ENCODE measurements around the gene ARHGAP10. TPM values are rescaled to one million over a fixed set of nuclear protein-coding genes. Genes with fewer than 3 reads are reported as not detected.
A peak's percentile ranks its signal among the peaks of the same experiment; 100 is the strongest.
"Not testable (repeated sequence)": the region's sequence is repeated elsewhere in the genome, so short reads cannot be mapped to it uniquely, and the experiment has no call there.

The ARHGAP10 gene
- total RNA-seq, 1 donor from 2014 or later = 25.5 TPM

DNA sequence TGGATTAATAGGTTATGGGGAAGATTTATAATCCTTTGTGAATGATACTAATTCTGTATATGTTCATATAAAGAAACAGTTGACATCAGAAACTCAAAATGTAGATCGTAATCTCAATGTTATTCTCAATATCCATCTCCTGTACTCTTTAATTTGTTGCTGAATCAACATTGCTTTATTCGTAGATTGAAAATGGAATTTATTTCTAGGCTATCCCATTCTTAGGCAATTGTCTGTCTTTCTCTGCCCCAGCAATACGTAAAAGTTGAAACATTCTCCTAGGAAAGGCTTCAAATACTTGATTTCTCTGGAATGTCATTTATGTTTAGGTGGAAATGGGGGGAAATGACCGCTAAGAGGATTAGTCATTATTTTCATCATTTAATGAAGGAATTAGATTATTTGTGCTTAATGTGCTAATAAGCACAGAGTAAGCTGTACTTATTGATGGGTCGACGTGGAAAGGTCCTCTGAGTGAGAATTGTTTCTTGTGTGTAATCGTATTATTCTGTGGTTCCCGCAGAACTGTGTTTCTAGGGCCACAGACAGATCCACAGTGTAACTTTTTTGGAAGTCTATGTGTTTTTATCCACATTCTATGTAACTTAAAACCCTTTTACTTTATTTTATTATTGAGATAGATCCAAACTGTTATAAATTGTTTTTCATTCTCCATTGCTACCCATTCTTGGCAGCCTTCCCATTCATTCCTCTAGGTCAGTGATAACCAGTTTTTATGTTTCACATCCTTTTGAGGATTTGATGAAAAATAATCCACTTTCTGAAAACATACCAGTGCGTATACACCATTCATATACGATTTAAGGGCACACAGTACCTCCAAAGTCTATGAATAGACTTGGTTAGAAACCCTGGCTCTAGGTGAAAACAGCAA lies 262.9 kb downstream of the ARHGAP10 start:
- no peak overlapping the region for H3K4me3 Mint-ChIP-seq
- no peak for DNase-seq (ENCODE audit: extremely low spot score, unreplicated experiment)
- TF ChIP-seq, protein P1, sequence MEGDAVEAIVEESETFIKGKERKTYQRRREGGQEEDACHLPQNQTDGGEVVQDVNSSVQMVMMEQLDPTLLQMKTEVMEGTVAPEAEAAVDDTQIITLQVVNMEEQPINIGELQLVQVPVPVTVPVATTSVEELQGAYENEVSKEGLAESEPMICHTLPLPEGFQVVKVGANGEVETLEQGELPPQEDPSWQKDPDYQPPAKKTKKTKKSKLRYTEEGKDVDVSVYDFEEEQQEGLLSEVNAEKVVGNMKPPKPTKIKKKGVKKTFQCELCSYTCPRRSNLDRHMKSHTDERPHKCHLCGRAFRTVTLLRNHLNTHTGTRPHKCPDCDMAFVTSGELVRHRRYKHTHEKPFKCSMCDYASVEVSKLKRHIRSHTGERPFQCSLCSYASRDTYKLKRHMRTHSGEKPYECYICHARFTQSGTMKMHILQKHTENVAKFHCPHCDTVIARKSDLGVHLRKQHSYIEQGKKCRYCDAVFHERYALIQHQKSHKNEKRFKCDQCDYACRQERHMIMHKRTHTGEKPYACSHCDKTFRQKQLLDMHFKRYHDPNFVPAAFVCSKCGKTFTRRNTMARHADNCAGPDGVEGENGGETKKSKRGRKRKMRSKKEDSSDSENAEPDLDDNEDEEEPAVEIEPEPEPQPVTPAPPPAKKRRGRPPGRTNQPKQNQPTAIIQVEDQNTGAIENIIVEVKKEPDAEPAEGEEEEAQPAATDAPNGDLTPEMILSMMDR (conservative IDR thresholded peaks at IDR 0.05) = no peak
- no peaks in the 10 kb centered on the region for H3K9me3 Mint-ChIP-seq
- peaks cover 18% of the 10 kb centered on the region for H3K36me3 Mint-ChIP-seq
- H3K27ac Mint-ChIP-seq = no peak overlapping the region
- no peaks in the 10 kb centered on the region for H3K27me3 Mint-ChIP-seq
- peaks cover 7% of the 10 kb centered on the region for H3K4me1 Mint-ChIP-seq (ENCODE audit: unreplicated experiment)

DNA sequence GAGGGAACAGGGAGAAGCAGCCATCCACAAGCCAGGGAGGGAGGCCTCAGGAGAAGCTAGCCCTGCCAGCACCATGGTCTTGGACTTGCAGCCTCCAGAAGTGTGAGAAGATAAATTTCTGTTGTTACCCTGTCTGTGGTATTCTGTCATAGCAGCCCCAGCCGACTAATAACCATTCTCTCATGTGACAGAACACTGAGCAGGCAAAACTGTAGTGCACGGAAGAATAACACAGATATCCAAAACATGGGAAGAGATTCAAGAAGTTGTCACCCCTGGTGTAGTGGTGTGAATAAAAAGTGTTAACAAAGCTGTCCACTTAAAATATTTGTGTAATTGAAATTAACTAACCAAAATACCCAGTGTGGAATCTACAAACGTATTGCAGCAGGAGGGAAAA lies 265.0 kb downstream of the ARHGAP10 start:
- Mint-ChIP-seq H3K36me3 (peaks cover 18% of the 10 kb centered on the region), H3K9me3 (no peaks in the 10 kb centered on the region), H3K4me3 (no peak overlapping the region), H3K4me1 (ENCODE audit: unreplicated experiment) (peaks cover 7% of the 10 kb centered on the region), H3K27ac (no peak overlapping the region), H3K27me3 (no peaks in the 10 kb centered on the region)
- no peak for DNase-seq (ENCODE audit: extremely low spot score, unreplicated experiment)
- TF ChIP-seq, protein P1 (conservative IDR thresholded peaks at IDR 0.05) = no peak

DNA sequence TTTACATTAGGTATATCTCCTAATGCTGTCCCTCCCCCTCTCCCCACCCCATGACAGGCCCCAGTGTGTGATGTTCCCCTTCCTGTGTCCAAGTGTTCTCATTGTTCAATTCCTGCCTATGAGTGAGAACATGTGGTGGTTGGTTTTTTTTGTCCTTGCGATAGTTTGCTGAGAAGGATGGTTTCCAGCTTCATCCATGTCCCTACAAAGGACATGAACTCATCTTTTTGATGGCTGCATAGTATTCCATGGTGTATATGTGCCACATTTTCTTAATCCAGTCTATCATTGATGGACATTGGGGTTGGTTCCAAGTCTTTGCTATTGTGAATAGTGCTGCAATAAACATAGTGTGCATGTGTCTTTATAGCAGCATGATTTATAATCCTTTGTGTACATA lies 268.1 kb downstream of the ARHGAP10 start:
- DNase-seq (ENCODE audit: extremely low spot score, unreplicated experiment); H3K9me3 Mint-ChIP-seq; H3K4me3 Mint-ChIP-seq; H3K4me1 Mint-ChIP-seq (ENCODE audit: unreplicated experiment); H3K27ac Mint-ChIP-seq; H3K27me3 Mint-ChIP-seq: not testable (repeated sequence)
- H3K36me3 Mint-ChIP-seq = peaks cover 16% of the 10 kb centered on the region

DNA sequence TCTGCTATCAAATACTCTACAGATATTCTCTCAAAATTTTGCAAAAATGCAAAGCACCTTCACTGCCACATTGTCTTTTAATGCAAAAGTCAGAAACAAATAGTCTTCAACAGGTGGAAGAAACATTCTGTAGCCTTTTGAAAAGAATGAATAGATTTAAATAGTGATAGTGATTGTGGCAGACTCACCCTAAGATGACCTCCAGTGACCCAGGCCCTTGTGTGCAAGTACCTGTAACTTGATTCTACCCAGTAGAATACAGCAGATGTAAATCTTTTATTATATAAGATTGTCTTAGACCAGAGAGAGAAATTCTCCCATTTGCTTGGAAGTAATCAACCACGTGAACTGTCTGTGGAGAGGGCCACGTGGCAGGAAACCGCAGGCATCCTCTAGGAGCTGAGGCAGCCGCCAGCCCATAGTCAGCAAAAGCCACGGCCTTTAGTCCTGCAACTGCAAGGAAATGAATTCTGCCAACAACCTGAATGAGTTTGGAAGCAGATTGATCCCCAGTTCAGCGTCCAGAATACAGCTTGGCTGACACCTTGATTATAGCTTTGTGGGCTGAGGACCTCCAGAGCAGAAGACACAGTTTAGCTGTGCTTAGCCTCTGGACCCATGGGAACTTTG lies 272.5 kb downstream of the ARHGAP10 start:
- no peaks in the 10 kb centered on the region for H3K9me3 Mint-ChIP-seq
- no peak overlapping the region for H3K4me3 Mint-ChIP-seq
- H3K4me1 Mint-ChIP-seq (ENCODE audit: unreplicated experiment) = peaks cover 17% of the 10 kb centered on the region
- TF ChIP-seq, protein P1 (conservative IDR thresholded peaks at IDR 0.05) = no peak
- no peak overlapping the region for H3K27ac Mint-ChIP-seq
- H3K27me3 Mint-ChIP-seq = no peaks in the 10 kb centered on the region
- no peak for DNase-seq (ENCODE audit: extremely low spot score, unreplicated experiment)
- H3K36me3 Mint-ChIP-seq = peaks cover 17% of the 10 kb centered on the region

DNA sequence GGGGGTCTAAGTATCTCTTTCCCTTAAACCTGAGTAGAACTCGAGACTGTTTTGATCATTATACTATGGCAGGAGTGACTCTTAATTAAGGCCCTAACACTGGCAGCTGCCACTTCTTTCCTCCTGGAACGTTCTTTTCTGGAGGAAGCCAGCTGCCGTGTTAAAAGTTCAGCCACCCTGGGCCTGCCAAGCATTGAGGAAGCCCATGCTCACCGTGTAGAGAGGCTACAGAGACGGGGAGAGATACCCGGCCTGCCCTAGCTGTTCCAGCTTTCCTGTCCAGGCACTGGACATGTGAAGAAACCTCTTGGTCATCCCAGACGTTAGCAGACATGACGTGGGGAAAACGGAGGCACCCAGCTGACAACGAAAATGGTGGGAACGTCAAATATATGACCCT lies 274.1 kb downstream of the ARHGAP10 start:
- no peak overlapping the region for H3K4me3 Mint-ChIP-seq
- H3K27me3 Mint-ChIP-seq = no peaks in the 10 kb centered on the region
- no peaks in the 10 kb centered on the region for H3K9me3 Mint-ChIP-seq
- TF ChIP-seq, protein P1 (conservative IDR thresholded peaks at IDR 0.05) = no peak
- no peak for DNase-seq (ENCODE audit: extremely low spot score, unreplicated experiment)
- H3K36me3 Mint-ChIP-seq = peaks cover 19% of the 10 kb centered on the region
- H3K4me1 Mint-ChIP-seq (ENCODE audit: unreplicated experiment) = peaks cover 17% of the 10 kb centered on the region
- H3K27ac Mint-ChIP-seq = no peak overlapping the region

DNA sequence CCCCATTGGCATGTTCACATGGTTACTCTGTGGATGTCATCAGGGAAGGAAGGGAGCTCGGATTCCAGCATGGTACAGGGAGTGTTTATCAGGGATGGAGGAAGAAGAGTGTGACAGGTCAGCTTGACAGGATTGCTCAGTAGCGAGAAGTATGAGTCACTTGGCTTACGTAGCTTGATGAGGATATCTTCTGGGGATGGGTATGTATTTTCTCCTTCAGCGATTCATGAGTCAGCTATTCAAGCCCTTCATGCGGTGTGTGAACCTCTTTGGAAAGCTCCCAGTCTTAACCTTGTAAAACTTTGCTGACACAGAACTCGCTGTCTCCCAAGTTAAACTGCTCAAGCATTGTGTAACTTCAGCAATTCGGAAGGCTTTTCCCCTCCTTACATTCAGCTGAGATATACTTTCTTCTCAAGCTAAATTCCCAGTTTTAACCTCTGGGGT lies 275.4 kb downstream of the ARHGAP10 start:
- Mint-ChIP-seq H3K27me3 (no peaks in the 10 kb centered on the region), H3K36me3 (peaks cover 20% of the 10 kb centered on the region), H3K27ac (peak overlapping the region; percentile 23), H3K9me3 (no peaks in the 10 kb centered on the region), H3K4me1 (ENCODE audit: unreplicated experiment) (peaks cover 17% of the 10 kb centered on the region), H3K4me3 (no peak overlapping the region)
- no peak for DNase-seq (ENCODE audit: extremely low spot score, unreplicated experiment)
- TF ChIP-seq, protein P1 (conservative IDR thresholded peaks at IDR 0.05) = no peak
